Measurements from ENCODE around the gene ADAR. TPM values are rescaled to one million over a fixed set of nuclear protein-coding genes. Genes with fewer than 3 reads are reported as not detected.
A peak's percentile ranks its signal among the peaks of the same experiment; 100 is the strongest.

ADAR gene
- total RNA-seq, 1 donor from 2014 or later, result 65.3 TPM

DNA sequence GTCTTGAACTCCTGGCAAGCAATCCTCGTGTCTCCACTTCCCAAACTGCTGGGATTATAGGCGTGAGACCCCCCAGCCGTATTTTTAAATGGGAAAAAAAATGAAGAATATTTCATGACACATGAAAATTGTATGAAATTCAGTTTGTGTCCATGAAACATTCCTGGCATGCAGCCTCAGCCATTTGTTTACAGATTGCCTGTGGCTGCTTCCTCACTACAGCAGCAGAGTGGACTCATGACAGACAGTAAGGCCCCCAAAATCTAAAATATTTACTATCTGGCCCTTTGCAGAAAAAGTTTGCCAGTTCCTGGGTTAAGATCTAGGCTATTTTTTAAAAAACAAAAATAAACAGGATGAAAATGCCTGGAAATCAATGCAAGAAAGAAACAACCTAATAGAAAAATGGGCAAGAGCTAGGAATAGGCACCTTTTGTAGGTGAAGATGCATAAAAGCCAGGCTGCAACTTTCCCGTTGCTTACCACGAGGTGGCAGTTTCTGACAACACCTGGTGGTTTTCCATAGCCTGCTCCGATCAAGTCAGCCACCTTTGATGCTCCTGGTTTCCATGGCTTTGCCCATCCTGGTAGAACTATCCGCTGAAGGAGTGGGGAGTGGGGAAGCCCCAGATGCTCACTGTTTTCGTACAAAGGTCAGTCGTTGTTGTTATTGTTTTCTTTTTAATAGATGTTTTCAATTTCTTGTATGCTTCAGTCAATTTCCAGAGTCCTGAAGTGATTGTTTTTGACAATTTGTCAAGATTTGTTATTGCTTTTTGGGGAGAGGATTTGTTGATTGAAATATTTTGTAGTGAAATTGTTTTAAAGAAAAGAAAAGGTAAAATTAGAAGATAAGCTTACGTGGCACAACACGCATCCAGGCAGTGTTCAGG lies 73.8 kb downstream of the ADAR start:
- DNase-seq (ENCODE audit: low spot score in 2 of 2), result no peak
- intact Hi-C loops (cut with DNase I), result no loop called here
- TF ChIP-seq, protein P1, sequence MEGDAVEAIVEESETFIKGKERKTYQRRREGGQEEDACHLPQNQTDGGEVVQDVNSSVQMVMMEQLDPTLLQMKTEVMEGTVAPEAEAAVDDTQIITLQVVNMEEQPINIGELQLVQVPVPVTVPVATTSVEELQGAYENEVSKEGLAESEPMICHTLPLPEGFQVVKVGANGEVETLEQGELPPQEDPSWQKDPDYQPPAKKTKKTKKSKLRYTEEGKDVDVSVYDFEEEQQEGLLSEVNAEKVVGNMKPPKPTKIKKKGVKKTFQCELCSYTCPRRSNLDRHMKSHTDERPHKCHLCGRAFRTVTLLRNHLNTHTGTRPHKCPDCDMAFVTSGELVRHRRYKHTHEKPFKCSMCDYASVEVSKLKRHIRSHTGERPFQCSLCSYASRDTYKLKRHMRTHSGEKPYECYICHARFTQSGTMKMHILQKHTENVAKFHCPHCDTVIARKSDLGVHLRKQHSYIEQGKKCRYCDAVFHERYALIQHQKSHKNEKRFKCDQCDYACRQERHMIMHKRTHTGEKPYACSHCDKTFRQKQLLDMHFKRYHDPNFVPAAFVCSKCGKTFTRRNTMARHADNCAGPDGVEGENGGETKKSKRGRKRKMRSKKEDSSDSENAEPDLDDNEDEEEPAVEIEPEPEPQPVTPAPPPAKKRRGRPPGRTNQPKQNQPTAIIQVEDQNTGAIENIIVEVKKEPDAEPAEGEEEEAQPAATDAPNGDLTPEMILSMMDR (IDR thresholded peaks at IDR 0.05), result peak in 1 of 3 experiments; percentile 12

More for the DNA sequence above, 73.8 kb downstream of the ADAR start:
- Histone ChIP-seq H3K4me3 (no peak overlapping the region), H3K4me1 (no peaks in the 10 kb centered on the region), H3K9me3 (no peaks in the 10 kb centered on the region), H3K27me3 (no peaks in the 10 kb centered on the region), H3K27ac (no peak overlapping the region), H3K36me3 (no peaks in the 10 kb centered on the region)

Other genes with a start within 250 kb of the ADAR start
- 6.7 TPM for gene IL6R, start 202.8 kb downstream of the ADAR start, total RNA-seq
- 4.6 TPM for gene TDRD10, start 106.0 kb downstream of the ADAR start, total RNA-seq
- 107 TPM for gene SHE, start 105.8 kb downstream of the ADAR start, total RNA-seq
- gene UBE2Q1, start 49.5 kb downstream of the ADAR start, total RNA-seq, result 10.6 TPM
- gene CHRNB2, start 40.4 kb downstream of the ADAR start, total RNA-seq, result not detected